ENCODE data around the gene VPS13C.
A peak's percentile ranks its signal among the peaks of the same experiment; 100 is the strongest.

VPS13C gene

GRCh38 chr15:62071711-62072308, 11.6 kb upstream of the VPS13C start:
- H3K36me3 ChIP-seq (ENCODE audit: control insufficient read depth, insufficient read depth, low read length): no peaks in the 10 kb centered on the region
- no peak overlapping the region for H3K27ac ChIP-seq (ENCODE audit: insufficient read depth, low read length, poor library complexity, severe bottlenecking)
- H3K9me3 ChIP-seq (ENCODE audit: control insufficient read depth, low read length): no peaks in the 10 kb centered on the region
- H3K27me3 ChIP-seq (replicated peaks; ENCODE audit: control insufficient read depth, insufficient read depth, low read length, poor library complexity, severe bottlenecking): no peaks in the 10 kb centered on the region
- no peak overlapping the region for H3K4me3 ChIP-seq (ENCODE audit: insufficient read depth, low read depth, low read length, poor library complexity, severe bottlenecking)
- DNase-seq: no peak
- H3K4me1 ChIP-seq (ENCODE audit: control insufficient read depth, insufficient read depth, low read length, poor library complexity, severe bottlenecking): peaks cover 13% of the 10 kb centered on the region

DNA sequence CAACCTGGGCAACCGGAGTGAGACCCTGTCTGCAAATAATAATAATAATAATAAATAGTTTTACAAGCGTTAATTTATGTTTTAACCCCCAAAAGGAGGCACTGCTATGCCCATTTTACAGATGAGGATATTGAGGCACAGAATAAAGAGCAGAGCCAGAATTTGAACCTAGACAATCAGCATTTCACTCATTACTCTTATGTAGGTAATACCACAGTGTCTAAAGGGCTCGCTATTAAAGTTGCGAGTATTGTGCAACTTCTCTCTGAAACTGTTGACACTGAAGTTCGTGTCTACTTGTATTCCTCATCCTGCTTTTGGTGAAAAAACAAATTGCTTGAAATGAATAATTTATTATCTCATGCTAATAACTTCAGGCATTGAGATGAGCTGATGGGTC, 9.3 kb upstream of the VPS13C start:
- DNase-seq: no peak
- Histone ChIP-seq H3K27me3 (replicated peaks; ENCODE audit: control insufficient read depth, insufficient read depth, low read length, poor library complexity, severe bottlenecking) (no peaks in the 10 kb centered on the region), H3K36me3 (ENCODE audit: control insufficient read depth, insufficient read depth, low read length) (no peaks in the 10 kb centered on the region), H3K4me3 (ENCODE audit: insufficient read depth, low read depth, low read length, poor library complexity, severe bottlenecking) (no peak overlapping the region), H3K4me1 (ENCODE audit: control insufficient read depth, insufficient read depth, low read length, poor library complexity, severe bottlenecking) (peaks cover 13% of the 10 kb centered on the region), H3K9me3 (ENCODE audit: control insufficient read depth, low read length) (no peaks in the 10 kb centered on the region), H3K27ac (ENCODE audit: insufficient read depth, low read length, poor library complexity, severe bottlenecking) (no peak overlapping the region)

- Histone ChIP-seq H3K36me3 (ENCODE audit: control insufficient read depth, insufficient read depth, low read length) (no peaks in the 10 kb centered on the region), H3K9me3 (ENCODE audit: control insufficient read depth, low read length) (no peaks in the 10 kb centered on the region), H3K27ac (ENCODE audit: insufficient read depth, low read length, poor library complexity, severe bottlenecking) (no peak overlapping the region), H3K27me3 (replicated peaks; ENCODE audit: control insufficient read depth, insufficient read depth, low read length, poor library complexity, severe bottlenecking) (no peaks in the 10 kb centered on the region), H3K4me1 (ENCODE audit: control insufficient read depth, insufficient read depth, low read length, poor library complexity, severe bottlenecking) (peaks cover 13% of the 10 kb centered on the region), H3K4me3 (ENCODE audit: insufficient read depth, low read depth, low read length, poor library complexity, severe bottlenecking) (peak overlapping the region; percentile 50)
- DNase-seq: no peak
These were observed 8.5 kb upstream of the VPS13C start for GRCh38 chr15:62068810-62069167.

DNA sequence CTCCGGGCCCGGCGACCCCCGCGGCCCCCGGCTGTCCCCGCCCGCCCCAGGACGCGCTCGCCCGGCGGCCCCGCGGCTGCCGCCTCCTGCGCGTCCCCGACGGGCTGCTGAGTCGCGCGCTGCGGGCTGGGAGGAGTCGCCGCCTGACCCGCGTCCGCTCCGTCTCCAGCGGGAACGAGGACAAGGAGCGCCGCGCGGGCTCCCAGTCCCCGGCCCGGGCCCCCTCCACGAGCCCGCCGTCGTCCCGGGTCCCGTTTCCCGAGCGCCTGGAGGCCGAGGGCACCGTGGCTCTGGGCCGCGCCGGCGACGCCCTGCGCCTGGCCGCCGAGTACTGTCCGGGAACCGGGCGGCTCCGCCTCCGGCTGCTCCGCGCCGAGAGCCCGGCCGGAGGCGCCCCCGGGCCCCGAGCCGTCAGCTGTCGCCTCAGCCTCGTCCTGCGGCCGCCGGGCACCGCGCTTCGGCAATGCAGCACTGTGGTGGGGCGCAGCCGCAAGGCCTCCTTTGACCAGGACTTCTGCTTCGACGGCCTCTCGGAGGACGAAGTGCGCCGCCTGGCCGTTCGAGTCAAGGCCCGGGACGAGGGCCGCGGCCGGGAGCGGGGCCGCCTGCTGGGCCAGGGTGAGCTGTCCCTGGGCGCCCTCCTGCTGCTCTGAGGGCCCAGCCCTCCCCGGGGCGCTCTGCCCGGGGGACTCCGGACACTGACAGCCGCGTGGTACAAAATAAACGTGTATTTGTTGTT, 8.0 kb upstream of the VPS13C start:
- H3K9me3 ChIP-seq (ENCODE audit: control insufficient read depth, low read length): no peaks in the 10 kb centered on the region
- H3K4me3 ChIP-seq (ENCODE audit: insufficient read depth, low read depth, low read length, poor library complexity, severe bottlenecking): peak overlapping the region; percentile 50
- no peak overlapping the region for H3K27ac ChIP-seq (ENCODE audit: insufficient read depth, low read length, poor library complexity, severe bottlenecking)
- peaks cover 13% of the 10 kb centered on the region for H3K4me1 ChIP-seq (ENCODE audit: control insufficient read depth, insufficient read depth, low read length, poor library complexity, severe bottlenecking)
- peak in 2 of 3 donors; percentile 2 to 7 for DNase-seq
- no peaks in the 10 kb centered on the region for H3K36me3 ChIP-seq (ENCODE audit: control insufficient read depth, insufficient read depth, low read length)
- H3K27me3 ChIP-seq (replicated peaks; ENCODE audit: control insufficient read depth, insufficient read depth, low read length, poor library complexity, severe bottlenecking): no peaks in the 10 kb centered on the region

DNA sequence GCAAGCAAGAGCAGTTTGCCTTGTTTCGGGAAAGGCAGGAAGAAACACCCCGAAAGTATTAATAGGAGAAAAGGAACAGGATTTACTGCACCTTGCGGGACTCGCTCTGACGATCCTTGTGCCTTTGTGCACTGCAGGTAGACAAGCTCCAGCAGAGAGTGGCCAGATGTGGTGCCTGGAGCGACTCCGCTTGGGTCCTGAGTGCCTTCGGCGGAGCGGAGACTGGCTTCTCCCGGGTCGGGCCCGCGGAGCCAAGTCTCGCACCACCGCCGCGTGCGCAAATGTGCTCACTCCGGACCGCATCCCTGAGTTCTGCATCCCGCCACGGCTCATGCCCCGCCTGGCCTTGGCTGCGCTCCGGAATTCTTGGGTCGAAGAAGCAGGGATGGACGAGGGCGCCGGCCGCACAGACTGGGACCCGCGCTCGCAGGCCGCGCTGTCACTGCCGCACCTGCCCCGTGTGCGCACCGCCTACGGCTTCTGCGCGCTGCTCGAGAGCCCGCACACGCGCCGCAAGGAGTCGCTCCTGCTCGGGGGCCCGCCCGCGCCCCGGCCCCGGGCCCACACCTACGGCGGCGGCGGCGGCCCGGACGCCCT, 7.3 kb upstream of the VPS13C start:
- Histone ChIP-seq H3K9me3 (ENCODE audit: control insufficient read depth, low read length) (no peaks in the 10 kb centered on the region), H3K27ac (ENCODE audit: insufficient read depth, low read length, poor library complexity, severe bottlenecking) (no peak overlapping the region), H3K36me3 (ENCODE audit: control insufficient read depth, insufficient read depth, low read length) (no peaks in the 10 kb centered on the region), H3K27me3 (replicated peaks; ENCODE audit: control insufficient read depth, insufficient read depth, low read length, poor library complexity, severe bottlenecking) (no peaks in the 10 kb centered on the region), H3K4me3 (ENCODE audit: insufficient read depth, low read depth, low read length, poor library complexity, severe bottlenecking) (peak overlapping the region; percentile 66), H3K4me1 (ENCODE audit: control insufficient read depth, insufficient read depth, low read length, poor library complexity, severe bottlenecking) (peaks cover 13% of the 10 kb centered on the region)
- peak in 2 of 3 donors; percentile 3 to 8 for DNase-seq

GRCh38 chr15:62066663-62067447, 6.6 kb upstream of the VPS13C start, which contains the start of gene C2CD4A:
TSS of gene C2CD4A (plus strand) at chr15:62066977. CDS start at chr15:62067614, 637 bp downstream.
- DNase-seq: peak; percentile 30 to 51 (median 41)
- H3K4me1 ChIP-seq (ENCODE audit: control insufficient read depth, insufficient read depth, low read length, poor library complexity, severe bottlenecking): peaks cover 13% of the 10 kb centered on the region
- no peaks in the 10 kb centered on the region for H3K9me3 ChIP-seq (ENCODE audit: control insufficient read depth, low read length)
- no peaks in the 10 kb centered on the region for H3K36me3 ChIP-seq (ENCODE audit: control insufficient read depth, insufficient read depth, low read length)
- H3K27ac ChIP-seq (ENCODE audit: insufficient read depth, low read length, poor library complexity, severe bottlenecking): no peak within 1 kb of the TSS
- H3K27me3 ChIP-seq (replicated peaks; ENCODE audit: control insufficient read depth, insufficient read depth, low read length, poor library complexity, severe bottlenecking): no peaks in the 10 kb centered on the region
- peak within 1 kb of the TSS; percentile 66 for H3K4me3 ChIP-seq (ENCODE audit: insufficient read depth, low read depth, low read length, poor library complexity, severe bottlenecking)

DNA sequence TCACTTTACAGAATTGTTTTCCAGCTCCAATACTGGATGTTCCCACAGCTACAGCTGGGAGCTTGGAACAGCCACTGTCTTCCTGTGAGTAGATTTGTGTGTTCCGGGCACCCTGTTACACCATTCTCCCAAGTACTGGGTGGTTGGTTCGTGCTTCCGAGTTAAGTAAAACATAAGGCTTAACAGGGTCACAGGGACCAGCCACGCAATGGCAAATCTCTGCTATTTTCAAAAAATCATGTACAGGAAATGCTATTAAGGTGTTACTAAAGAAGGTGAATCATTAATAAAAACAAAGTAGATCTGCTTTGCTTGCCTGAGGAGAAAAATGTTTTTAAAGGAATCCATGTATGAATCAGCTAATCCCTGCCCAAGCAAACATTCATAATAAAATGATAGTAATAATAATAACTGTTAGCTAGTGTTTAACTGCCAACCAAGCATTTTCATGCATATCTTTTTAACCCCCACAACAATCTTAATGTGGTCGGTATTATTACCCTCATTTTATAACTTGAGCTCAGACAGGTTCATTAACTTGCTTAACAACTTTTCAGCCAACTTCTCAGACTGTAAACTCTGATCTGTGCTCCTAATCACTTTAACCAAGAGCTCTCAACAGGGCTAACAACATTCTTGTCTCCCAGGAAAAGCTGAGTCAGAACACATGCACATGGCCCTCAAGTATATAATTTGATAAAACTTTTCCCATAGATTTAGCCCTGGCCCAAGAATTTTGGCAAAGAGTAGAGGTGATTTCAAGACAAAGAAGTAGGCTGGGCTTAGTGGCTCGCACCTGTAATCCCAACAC, 3.8 kb upstream of the VPS13C start:
- Histone ChIP-seq H3K4me3 (ENCODE audit: insufficient read depth, low read depth, low read length, poor library complexity, severe bottlenecking) (no peak overlapping the region), H3K4me1 (ENCODE audit: control insufficient read depth, insufficient read depth, low read length, poor library complexity, severe bottlenecking) (peaks cover 13% of the 10 kb centered on the region), H3K36me3 (ENCODE audit: control insufficient read depth, insufficient read depth, low read length) (no peaks in the 10 kb centered on the region), H3K27me3 (replicated peaks; ENCODE audit: control insufficient read depth, insufficient read depth, low read length, poor library complexity, severe bottlenecking) (no peaks in the 10 kb centered on the region), H3K9me3 (ENCODE audit: control insufficient read depth, low read length) (no peaks in the 10 kb centered on the region), H3K27ac (ENCODE audit: insufficient read depth, low read length, poor library complexity, severe bottlenecking) (no peak overlapping the region)
- DNase-seq: no peak

GRCh38 chr15:62060896-62061280, 641 bp upstream of the VPS13C start:
- Histone ChIP-seq H3K36me3 (ENCODE audit: control insufficient read depth, insufficient read depth, low read length) (no peaks in the 10 kb centered on the region), H3K27ac (ENCODE audit: insufficient read depth, low read length, poor library complexity, severe bottlenecking) (peak overlapping the region; percentile 86), H3K4me3 (ENCODE audit: insufficient read depth, low read depth, low read length, poor library complexity, severe bottlenecking) (peak overlapping the region; percentile 92), H3K4me1 (ENCODE audit: control insufficient read depth, insufficient read depth, low read length, poor library complexity, severe bottlenecking) (peaks cover 3% of the 10 kb centered on the region), H3K9me3 (ENCODE audit: control insufficient read depth, low read length) (no peaks in the 10 kb centered on the region), H3K27me3 (replicated peaks; ENCODE audit: control insufficient read depth, insufficient read depth, low read length, poor library complexity, severe bottlenecking) (no peaks in the 10 kb centered on the region)
- DNase-seq: no peak

GRCh38 chr15:62059816-62060112, 483 bp downstream of the VPS13C start:
- peak; percentile 35 to 57 (median 41) for DNase-seq
- H3K27ac ChIP-seq (ENCODE audit: insufficient read depth, low read length, poor library complexity, severe bottlenecking): peak overlapping the region; percentile 86
- peaks cover 3% of the 10 kb centered on the region for H3K4me1 ChIP-seq (ENCODE audit: control insufficient read depth, insufficient read depth, low read length, poor library complexity, severe bottlenecking)
- no peaks in the 10 kb centered on the region for H3K36me3 ChIP-seq (ENCODE audit: control insufficient read depth, insufficient read depth, low read length)
- no peaks in the 10 kb centered on the region for H3K9me3 ChIP-seq (ENCODE audit: control insufficient read depth, low read length)
- peak overlapping the region; percentile 92 for H3K4me3 ChIP-seq (ENCODE audit: insufficient read depth, low read depth, low read length, poor library complexity, severe bottlenecking)
- no peaks in the 10 kb centered on the region for H3K27me3 ChIP-seq (replicated peaks; ENCODE audit: control insufficient read depth, insufficient read depth, low read length, poor library complexity, severe bottlenecking)
